ENCODE data around the gene DNMT3A.

The DNMT3A gene

DNA sequence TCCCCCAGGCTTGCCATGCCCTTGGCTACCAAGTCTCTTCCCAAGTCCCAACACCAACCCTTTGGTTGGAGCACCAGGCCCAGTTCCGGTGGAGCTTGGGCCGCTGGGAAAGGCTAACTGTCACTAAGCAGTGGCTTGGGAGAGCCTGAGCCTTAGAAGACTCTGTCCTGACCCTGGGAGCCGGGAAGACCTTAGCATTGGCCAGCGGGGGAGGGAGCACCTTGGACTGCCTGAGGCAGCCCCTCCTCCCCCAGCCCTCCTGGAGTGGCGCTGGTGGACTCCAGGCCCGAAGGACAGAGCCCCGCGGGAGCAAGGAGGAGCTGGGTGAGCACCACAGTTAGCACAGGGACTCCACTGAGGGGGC lies 110.8 kb downstream of the DNMT3A start:
- Histone ChIP-seq H2BK5ac (ENCODE audit: low read depth, low read length, poor library complexity, severe bottlenecking) (no peak overlapping the region), H2AFZ (ENCODE audit: low read depth, low read length) (no peak overlapping the region), H3K27me3 (ENCODE audit: control insufficient read depth in 1 of 2, insufficient read depth in 1 of 2, low read length in 2 of 2) (no peaks in the 10 kb centered on the region), H2BK15ac (ENCODE audit: low read depth, poor library complexity, severe bottlenecking) (no peak overlapping the region), H3K79me1 (replicated peaks; ENCODE audit: low read length, poor library complexity, severe bottlenecking) (no peaks in the 10 kb centered on the region), H4K91ac (ENCODE audit: low read length) (no peak overlapping the region), H3K14ac (ENCODE audit: low read length in 2 of 2) (peak overlapping the region in 1 of 2 experiments; percentile 53), H3K23ac (ENCODE audit: low read length in 2 of 2) (no peak overlapping the region), H3K27ac (ENCODE audit: low read length, poor library complexity, severe bottlenecking) (no peak overlapping the region), H2BK12ac (ENCODE audit: low read length in 2 of 2) (no peak overlapping the region), H4K8ac (ENCODE audit: low read length) (no peak overlapping the region), H3K4me1 (ENCODE audit: control insufficient read depth, insufficient read depth, low read depth, low read length) (peaks cover 8% of the 10 kb centered on the region), H3K4me2 (ENCODE audit: low read length, poor library complexity, severe bottlenecking) (no peak overlapping the region), H3K4me3 (ENCODE audit: insufficient read depth in 1 of 2, low read depth in 1 of 2, low read length in 2 of 2) (no peak overlapping the region), H2BK120ac (ENCODE audit: low read depth, low read length) (no peak overlapping the region), H3K9me3 (ENCODE audit: control insufficient read depth, low read length) (no peaks in the 10 kb centered on the region), H2AK5ac (ENCODE audit: low read length, severe bottlenecking) (no peak overlapping the region), H3K18ac (ENCODE audit: low read depth in 1 of 2, low read length in 2 of 2) (no peak overlapping the region), H3K4ac (ENCODE audit: low read depth in 1 of 2, low read length in 2 of 2) (no peak overlapping the region), H3K9ac (ENCODE audit: low read length) (no peak overlapping the region), H3K36me3 (ENCODE audit: control insufficient read depth in 1 of 2, insufficient read depth in 2 of 2, low read depth in 1 of 2, low read length in 2 of 2) (peaks cover 36 to 60% of the 10 kb centered on the region in 2 experiments)
- DNase-seq: no peak
- WGBS: 86% methylated on average over 8 of the region's 8 CpGs

DNA sequence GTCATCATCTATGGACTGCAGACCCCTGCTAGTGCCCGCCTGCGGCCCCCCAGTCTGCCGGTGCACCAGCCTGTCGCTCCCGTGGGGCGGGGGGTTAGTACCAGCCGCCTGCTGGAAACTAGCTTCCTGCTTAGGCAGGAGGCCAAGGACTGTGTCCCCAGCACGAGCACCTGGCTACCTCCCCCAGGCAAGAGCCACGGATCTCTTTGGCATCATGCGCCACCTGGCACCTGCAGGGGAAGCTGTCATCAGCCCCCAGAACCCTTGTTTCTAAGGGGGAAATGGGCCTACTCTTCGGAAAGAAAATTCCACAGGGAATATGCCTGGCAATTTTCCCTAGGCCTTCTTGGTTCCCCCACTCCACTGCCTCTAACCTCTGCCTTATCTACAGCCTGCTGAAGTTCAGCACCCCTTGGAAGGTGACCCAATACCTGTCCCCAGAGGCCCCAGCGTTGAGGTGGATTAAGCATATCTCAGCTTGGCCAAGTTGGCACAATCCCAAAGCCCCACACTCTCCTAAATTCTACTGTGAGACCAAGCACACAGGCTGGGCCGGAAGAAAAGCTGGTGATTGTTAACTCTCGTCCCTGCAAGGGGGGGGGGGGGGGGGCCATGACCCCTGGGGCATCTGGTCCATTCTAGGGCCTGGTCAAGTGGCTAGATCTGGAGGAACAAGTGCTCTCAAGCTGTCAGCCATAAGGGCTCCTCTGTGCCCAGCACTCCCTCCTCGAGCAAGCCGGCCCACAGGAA lies 111.4 kb downstream of the DNMT3A start:
- H3K23ac ChIP-seq (ENCODE audit: low read length in 2 of 2): no peak overlapping the region
- H3K27ac ChIP-seq (ENCODE audit: low read length, poor library complexity, severe bottlenecking): no peak overlapping the region
- no peak overlapping the region for H2BK15ac ChIP-seq (ENCODE audit: low read depth, poor library complexity, severe bottlenecking)
- H2AFZ ChIP-seq (ENCODE audit: low read depth, low read length): no peak overlapping the region
- peaks cover 8% of the 10 kb centered on the region for H3K4me1 ChIP-seq (ENCODE audit: control insufficient read depth, insufficient read depth, low read depth, low read length)
- WGBS: 85% methylated on average over 16 of the region's 16 CpGs
- no peak overlapping the region for H4K91ac ChIP-seq (ENCODE audit: low read length)
- H4K8ac ChIP-seq (ENCODE audit: low read length): no peak overlapping the region
- H2BK12ac ChIP-seq (ENCODE audit: low read length in 2 of 2): no peak overlapping the region
- no peak overlapping the region for H3K9ac ChIP-seq (ENCODE audit: low read length)
- H3K79me1 ChIP-seq (replicated peaks; ENCODE audit: low read length, poor library complexity, severe bottlenecking): no peaks in the 10 kb centered on the region
- H3K18ac ChIP-seq (ENCODE audit: low read depth in 1 of 2, low read length in 2 of 2): no peak overlapping the region
- no peak overlapping the region for H3K4ac ChIP-seq (ENCODE audit: low read depth in 1 of 2, low read length in 2 of 2)
- H3K14ac ChIP-seq (ENCODE audit: low read length in 2 of 2): peak overlapping the region in 1 of 2 experiments; percentile 53
- H2AK5ac ChIP-seq (ENCODE audit: low read length, severe bottlenecking): no peak overlapping the region
- no peak for DNase-seq
- H3K36me3 ChIP-seq (ENCODE audit: control insufficient read depth in 1 of 2, insufficient read depth in 2 of 2, low read depth in 1 of 2, low read length in 2 of 2): peaks cover 32 to 54% of the 10 kb centered on the region in 2 experiments
- H3K9me3 ChIP-seq (ENCODE audit: control insufficient read depth, low read length): no peaks in the 10 kb centered on the region
- no peak overlapping the region for H3K4me2 ChIP-seq (ENCODE audit: low read length, poor library complexity, severe bottlenecking)
- H3K27me3 ChIP-seq (ENCODE audit: control insufficient read depth in 1 of 2, insufficient read depth in 1 of 2, low read length in 2 of 2): no peaks in the 10 kb centered on the region
- no peak overlapping the region for H3K4me3 ChIP-seq (ENCODE audit: insufficient read depth in 1 of 2, low read depth in 1 of 2, low read length in 2 of 2)
- H2BK120ac ChIP-seq (ENCODE audit: low read depth, low read length): no peak overlapping the region
- no peak overlapping the region for H2BK5ac ChIP-seq (ENCODE audit: low read depth, low read length, poor library complexity, severe bottlenecking)

DNA sequence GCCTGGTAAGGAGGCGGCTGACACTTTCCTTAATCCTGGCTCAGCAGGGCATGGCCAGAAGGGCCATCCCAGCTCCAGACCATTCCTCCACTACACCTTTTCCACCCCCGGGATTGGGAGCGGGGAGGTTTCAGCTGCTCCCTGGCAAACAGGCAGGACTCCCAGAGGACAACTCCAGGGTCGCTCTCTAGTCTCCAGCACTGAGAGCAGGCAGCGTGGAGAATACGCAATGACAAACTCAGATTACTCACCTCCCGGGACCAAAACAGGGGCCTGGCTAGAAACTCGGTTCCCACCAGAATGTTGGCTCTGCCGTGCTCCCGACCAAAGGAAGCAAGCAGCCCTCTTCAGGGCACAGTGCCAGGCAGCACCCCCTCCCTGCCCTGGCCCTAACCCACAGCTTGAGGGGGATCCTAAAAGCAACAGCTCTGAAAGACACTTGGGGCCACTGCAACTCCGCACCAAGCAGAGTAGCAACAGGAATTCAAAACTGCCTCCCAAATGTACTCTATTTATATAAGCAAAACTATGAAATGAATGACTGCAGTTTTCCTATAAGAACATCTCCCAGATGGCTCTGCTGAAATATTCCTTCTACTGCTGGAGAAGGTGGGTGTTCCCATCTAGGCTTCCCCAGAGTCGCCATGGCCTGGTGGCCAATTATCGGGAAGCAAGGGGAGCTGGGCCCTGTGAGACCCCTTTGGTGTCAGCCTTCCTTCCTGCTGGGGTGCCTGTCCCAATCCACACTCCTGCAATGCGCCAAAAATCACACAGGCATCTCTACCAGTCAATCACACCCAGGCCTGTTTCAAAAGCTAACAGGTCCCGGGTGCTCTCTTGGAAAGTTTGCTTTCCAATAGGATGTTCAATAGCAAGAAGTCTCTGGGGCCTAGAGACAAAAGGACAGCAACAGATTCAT lies 112.2 kb downstream of the DNMT3A start:
- H2AK5ac ChIP-seq (ENCODE audit: low read length, severe bottlenecking): no peak overlapping the region
- peak; percentile 20 for DNase-seq
- no peak overlapping the region for H3K4ac ChIP-seq (ENCODE audit: low read depth in 1 of 2, low read length in 2 of 2)
- no peak overlapping the region for H2BK120ac ChIP-seq (ENCODE audit: low read depth, low read length)
- no peaks in the 10 kb centered on the region for H3K79me1 ChIP-seq (replicated peaks; ENCODE audit: low read length, poor library complexity, severe bottlenecking)
- H4K8ac ChIP-seq (ENCODE audit: low read length): no peak overlapping the region
- no peaks in the 10 kb centered on the region for H3K27me3 ChIP-seq (ENCODE audit: control insufficient read depth in 1 of 2, insufficient read depth in 1 of 2, low read length in 2 of 2)
- peaks cover 27 to 46% of the 10 kb centered on the region in 2 experiments for H3K36me3 ChIP-seq (ENCODE audit: control insufficient read depth in 1 of 2, insufficient read depth in 2 of 2, low read depth in 1 of 2, low read length in 2 of 2)
- H3K9ac ChIP-seq (ENCODE audit: low read length): peak overlapping the region; percentile 52
- peaks cover 8% of the 10 kb centered on the region for H3K4me1 ChIP-seq (ENCODE audit: control insufficient read depth, insufficient read depth, low read depth, low read length)
- no peak overlapping the region for H3K4me2 ChIP-seq (ENCODE audit: low read length, poor library complexity, severe bottlenecking)
- H4K91ac ChIP-seq (ENCODE audit: low read length): no peak overlapping the region
- no peak overlapping the region for H2BK15ac ChIP-seq (ENCODE audit: low read depth, poor library complexity, severe bottlenecking)
- no peak overlapping the region for H2BK12ac ChIP-seq (ENCODE audit: low read length in 2 of 2)
- H3K4me3 ChIP-seq (ENCODE audit: insufficient read depth in 1 of 2, low read depth in 1 of 2, low read length in 2 of 2): peak overlapping the region in 1 of 2 experiments; percentile 27
- H3K18ac ChIP-seq (ENCODE audit: low read depth in 1 of 2, low read length in 2 of 2): no peak overlapping the region
- H3K14ac ChIP-seq (ENCODE audit: low read length in 2 of 2): peak overlapping the region in 1 of 2 experiments; percentile 86
- no peaks in the 10 kb centered on the region for H3K9me3 ChIP-seq (ENCODE audit: control insufficient read depth, low read length)
- no peak overlapping the region for H3K27ac ChIP-seq (ENCODE audit: low read length, poor library complexity, severe bottlenecking)
- peak overlapping the region; percentile 24 for H2AFZ ChIP-seq (ENCODE audit: low read depth, low read length)
- H3K23ac ChIP-seq (ENCODE audit: low read length in 2 of 2): no peak overlapping the region
- no peak overlapping the region for H2BK5ac ChIP-seq (ENCODE audit: low read depth, low read length, poor library complexity, severe bottlenecking)
- WGBS: 67% methylated on average over 14 of the region's 15 CpGs

DNA sequence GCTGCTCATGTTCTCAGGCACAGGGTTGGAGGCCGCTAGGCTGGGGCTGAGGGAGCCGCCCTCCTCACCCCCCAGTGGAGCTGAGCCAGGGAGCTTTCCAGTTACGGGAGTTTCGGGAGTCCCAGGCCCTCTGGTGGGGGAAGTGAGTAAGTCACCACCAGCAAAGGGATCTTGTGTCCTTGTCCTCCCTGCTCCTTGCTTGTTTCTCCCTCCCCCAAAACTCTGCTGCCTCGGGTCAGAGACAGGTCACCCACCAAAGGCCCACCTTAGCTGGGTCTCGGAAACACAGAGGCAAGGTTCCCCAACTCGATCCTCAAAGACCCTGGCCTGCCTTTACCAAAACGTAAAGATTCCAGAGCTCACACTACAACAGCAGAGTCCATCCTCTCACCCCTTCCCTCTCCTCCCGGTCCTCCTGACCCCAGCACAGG lies 112.9 kb downstream of the DNMT3A start:
- H3K9ac ChIP-seq (ENCODE audit: low read length): peak overlapping the region; percentile 52
- H2BK120ac ChIP-seq (ENCODE audit: low read depth, low read length): no peak overlapping the region
- no peaks in the 10 kb centered on the region for H3K27me3 ChIP-seq (ENCODE audit: control insufficient read depth in 1 of 2, insufficient read depth in 1 of 2, low read length in 2 of 2)
- 7% methylated on average over 9 of the region's 9 CpGs for WGBS
- H2AFZ ChIP-seq (ENCODE audit: low read depth, low read length): peak overlapping the region; percentile 24
- H2BK5ac ChIP-seq (ENCODE audit: low read depth, low read length, poor library complexity, severe bottlenecking): no peak overlapping the region
- H3K9me3 ChIP-seq (ENCODE audit: control insufficient read depth, low read length): no peaks in the 10 kb centered on the region
- peak overlapping the region in 1 of 2 experiments; percentile 86 for H3K14ac ChIP-seq (ENCODE audit: low read length in 2 of 2)
- H2BK15ac ChIP-seq (ENCODE audit: low read depth, poor library complexity, severe bottlenecking): no peak overlapping the region
- DNase-seq: peak; percentile 87
- H3K4me1 ChIP-seq (ENCODE audit: control insufficient read depth, insufficient read depth, low read depth, low read length): peaks cover 8% of the 10 kb centered on the region
- H3K4ac ChIP-seq (ENCODE audit: low read depth in 1 of 2, low read length in 2 of 2): no peak overlapping the region
- H3K18ac ChIP-seq (ENCODE audit: low read depth in 1 of 2, low read length in 2 of 2): no peak overlapping the region
- no peak overlapping the region for H3K27ac ChIP-seq (ENCODE audit: low read length, poor library complexity, severe bottlenecking)
- no peak overlapping the region for H4K8ac ChIP-seq (ENCODE audit: low read length)
- H4K91ac ChIP-seq (ENCODE audit: low read length): no peak overlapping the region
- no peak overlapping the region for H3K23ac ChIP-seq (ENCODE audit: low read length in 2 of 2)
- peak overlapping the region in 1 of 2 experiments; percentile 27 for H3K4me3 ChIP-seq (ENCODE audit: insufficient read depth in 1 of 2, low read depth in 1 of 2, low read length in 2 of 2)
- no peak overlapping the region for H2BK12ac ChIP-seq (ENCODE audit: low read length in 2 of 2)
- peaks cover 20 to 40% of the 10 kb centered on the region in 2 experiments for H3K36me3 ChIP-seq (ENCODE audit: control insufficient read depth in 1 of 2, insufficient read depth in 2 of 2, low read depth in 1 of 2, low read length in 2 of 2)
- no peak overlapping the region for H2AK5ac ChIP-seq (ENCODE audit: low read length, severe bottlenecking)
- no peaks in the 10 kb centered on the region for H3K79me1 ChIP-seq (replicated peaks; ENCODE audit: low read length, poor library complexity, severe bottlenecking)
- H3K4me2 ChIP-seq (ENCODE audit: low read length, poor library complexity, severe bottlenecking): peak overlapping the region; percentile 36
